Right ventricle myocardium superior (tissue), 1 donor: ENCODE results near the gene PHOSPHO1. TPM values are rescaled to one million over a fixed set of nuclear protein-coding genes. Genes with fewer than 3 reads are reported as not detected.

Experiments used
- ATAC-seq: fragments of 200-7000 bp; cut with Tn5 transposase; one replicate; pipeline ENCODE4 v1.9.1; 2020; ENCODE audit warnings: mild to moderate bottlenecking; ENCODE audit not compliant: poor library complexity
- DNase-seq: peaks from one replicate; pipeline ENCODE4 v3.0.0-alpha.2; 2020
- intact Hi-C: fragments of 100-400 bp; cut with DNase I; formaldehyde crosslinking; loops from one replicate; pipeline ENCODE4 v1.11.2; 2022
- total RNA-seq: library from RNA; stranded (reverse); fragmentation: NEBNext Ultra II Directional; extraction: Animal tissue kit (Norgen Biotek cat#: 25700); gene quantifications from one replicate; pipeline ENCODE4 v1.2.1, GENCODE V29; 2021
- donor health status: DM: no; HTN: yes; CAD: no; lungs with severe emphysema.

Gene PHOSPHO1
- total RNA-seq, 1 donor from 2014 or later: 0.22 TPM

GRCh38 chr17:49224198-49224996 is 6.2 kb downstream of the PHOSPHO1 start:
- intact Hi-C loops: no loop called here
- DNase-seq (peak; percentile 63), ATAC-seq (peak; percentile 33)

GRCh38 chr17:49223517-49224197 is 6.9 kb downstream of the PHOSPHO1 start:
- DNase-seq (peak; percentile 81), ATAC-seq (peak; percentile 58)
- intact Hi-C loops: no loop called here

- intact Hi-C loops: no loop called here
- DNase-seq: no peak
- ATAC-seq: no peak
These were observed 7.4 kb downstream of the PHOSPHO1 start for GRCh38 chr17:49223168-49223516.

- ATAC-seq: no peak
- intact Hi-C loops: no loop called here
- no peak for DNase-seq
These were observed 10.6 kb downstream of the PHOSPHO1 start for GRCh38 chr17:49219987-49220386.

GRCh38 chr17:49218941-49219913 is 11.4 kb downstream of the PHOSPHO1 start:
- ATAC-seq: peak; percentile 38
- peak; percentile 61 for DNase-seq
- intact Hi-C loops: no loop called here

GRCh38 chr17:49217651-49218413 is 12.8 kb downstream of the PHOSPHO1 start:
- peak; percentile 81 for DNase-seq
- intact Hi-C loops: no loop called here
- peak; percentile 71 for ATAC-seq

GRCh38 chr17:49216953-49217650 is 13.5 kb downstream of the PHOSPHO1 start:
- peak; percentile 81 for ATAC-seq
- intact Hi-C loops: no loop called here
- peak; percentile 73 for DNase-seq

GRCh38 chr17:49216482-49216881 is 14.1 kb downstream of the PHOSPHO1 start:
- DNase-seq (no peak), ATAC-seq (no peak)
- intact Hi-C loops: no loop called here

- intact Hi-C loops: no loop called here
- no peak for ATAC-seq
- peak; percentile 58 for DNase-seq
These were observed 15.8 kb downstream of the PHOSPHO1 start for GRCh38 chr17:49214676-49215360.

GRCh38 chr17:49213847-49214246 is 16.7 kb downstream of the PHOSPHO1 start:
- ATAC-seq: no peak
- intact Hi-C loops: no loop called here
- DNase-seq: no peak

- no peak for DNase-seq
- intact Hi-C loops: no loop called here
- no peak for ATAC-seq
These were observed 17.2 kb downstream of the PHOSPHO1 start for GRCh38 chr17:49213399-49213798.

GRCh38 chr17:49210158-49211029 is 20.2 kb downstream of the PHOSPHO1 start, which contains the start of the genes ABI3 and GNGT2:
Gene ABI3 (plus strand): TSS chr17:49210707. CDS start chr17:49210725, 18 bp downstream.
Gene GNGT2 (minus strand): TSS chr17:49210574. CDS start chr17:49207422, 3,152 bp downstream.
- ATAC-seq (peak; percentile 72), DNase-seq (peak; percentile 55)
- intact Hi-C loops: no loop called here

GRCh38 chr17:49209061-49209571 is 21.5 kb downstream of the PHOSPHO1 start:
- ATAC-seq (no peak), DNase-seq (no peak)
- intact Hi-C loops: no loop called here

GRCh38 chr17:49204516-49204915 is 26.1 kb downstream of the PHOSPHO1 start:
- no peak for DNase-seq
- intact Hi-C loops: no loop called here

GRCh38 chr17:49203796-49204195 is 26.8 kb downstream of the PHOSPHO1 start:
- no peak for DNase-seq
- intact Hi-C loops: no loop called here
- no peak for ATAC-seq

More at GRCh38 chr17:49204516-49204915, 26.1 kb downstream of the PHOSPHO1 start:
- ATAC-seq: no peak

GRCh38 chr17:49201481-49201927 is 29.1 kb downstream of the PHOSPHO1 start:
- intact Hi-C loops: no loop called here
- ATAC-seq (no peak), DNase-seq (no peak)
